IMR-90 (cell line): ENCODE measurements around the gene CDC45.

Source experiments
- BHLHE40 ChIP-seq: fragments of 150-350 bp; IDR thresholded peaks from 2 replicates; pipeline ENCODE4 v1.6.1; 2016; ENCODE audit warnings: mild to moderate bottlenecking, low read depth, low read length
- CEBPB ChIP-seq: IDR thresholded peaks from 2 replicates; pipeline ENCODE4 v1.6.1; 2012; ENCODE audit warnings: low read depth, low read length, improper control_type of control experiment
- CHD1 ChIP-seq: IDR thresholded peaks from 2 replicates; pipeline ENCODE4 v1.6.1; 2012; ENCODE audit warnings: low read depth, low read length, improper control_type of control experiment
- CTCF ChIP-seq: conservative IDR thresholded peaks from 2 replicates; pipeline ENCODE4 v1.5.1; 2012; ENCODE audit warnings: mild to moderate bottlenecking, low read depth, low read length, improper control_type of control experiment
- FOS ChIP-seq: fragments of 150-350 bp; IDR thresholded peaks from 2 replicates; pipeline ENCODE4 v1.6.1; 2016; ENCODE audit warnings: low read depth, low read length
- MAFK ChIP-seq: IDR thresholded peaks from 2 replicates; pipeline ENCODE4 v1.6.1; 2012; ENCODE audit warnings: low read depth, low read length, improper control_type of control experiment
- MAZ ChIP-seq: IDR thresholded peaks from 2 replicates; pipeline ENCODE4 v1.6.1; 2012; ENCODE audit warnings: low read depth, mild to moderate bottlenecking, low read length, improper control_type of control experiment, moderate library complexity, borderline replicate concordance
- MXI1 ChIP-seq: IDR thresholded peaks from 2 replicates; pipeline ENCODE4 v1.6.1; 2012; ENCODE audit warnings: low read depth, mild to moderate bottlenecking, low read length, moderate library complexity, borderline replicate concordance
- POLR2A ChIP-seq: IDR thresholded peaks from 2 replicates; pipeline ENCODE4 v1.6.1; 2012; ENCODE audit warnings: mild to moderate bottlenecking, low read depth, low read length
- RAD21 ChIP-seq: IDR thresholded peaks from 2 replicates; pipeline ENCODE4 v1.6.1; 2012; ENCODE audit warnings: low read length, improper control_type of control experiment
- RFX5 ChIP-seq: IDR thresholded peaks from 2 replicates; pipeline ENCODE4 v1.8.0; 2012; ENCODE audit warnings: low read depth, mild to moderate bottlenecking, low read length, moderate library complexity
- SMC3 ChIP-seq: fragments of 150-350 bp; IDR thresholded peaks from 2 replicates; pipeline ENCODE4 v1.6.1; 2016; ENCODE audit warnings: low read depth, mild to moderate bottlenecking, antibody characterized with exemption, low read length, moderate library complexity
- TF ChIP-seq, protein P1 (sequence below): fragments of 150-350 bp; IDR thresholded peaks from 2 replicates; pipeline ENCODE4 v1.6.1; 2016; ENCODE audit warnings: low read depth, mild to moderate bottlenecking, low read length, moderate library complexity, borderline replicate concordance

GRCh38 chr22:19533857-19534256 lies 54.1 kb downstream of the CDC45 start:
- TF ChIP-seq CTCF (no peak), POLR2A (no peak), BHLHE40 (no peak), RAD21 (no peak), MAZ (no peak), SMC3 (no peak), CHD1 (no peak), RFX5 (no peak), FOS (no peak), CEBPB (no peak), MAFK (no peak), MXI1 (no peak)
- TF ChIP-seq, protein P1, sequence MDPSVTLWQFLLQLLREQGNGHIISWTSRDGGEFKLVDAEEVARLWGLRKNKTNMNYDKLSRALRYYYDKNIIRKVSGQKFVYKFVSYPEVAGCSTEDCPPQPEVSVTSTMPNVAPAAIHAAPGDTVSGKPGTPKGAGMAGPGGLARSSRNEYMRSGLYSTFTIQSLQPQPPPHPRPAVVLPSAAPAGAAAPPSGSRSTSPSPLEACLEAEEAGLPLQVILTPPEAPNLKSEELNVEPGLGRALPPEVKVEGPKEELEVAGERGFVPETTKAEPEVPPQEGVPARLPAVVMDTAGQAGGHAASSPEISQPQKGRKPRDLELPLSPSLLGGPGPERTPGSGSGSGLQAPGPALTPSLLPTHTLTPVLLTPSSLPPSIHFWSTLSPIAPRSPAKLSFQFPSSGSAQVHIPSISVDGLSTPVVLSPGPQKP, result no peak
